Measurements from ENCODE around the gene SEC22A. TPM values are rescaled to one million over a fixed set of nuclear protein-coding genes. Genes with fewer than 3 reads are reported as not detected.

Gene SEC22A
- total RNA-seq, 2 experiments from 2014 or later: 19.1 to 21.6 TPM

DNA sequence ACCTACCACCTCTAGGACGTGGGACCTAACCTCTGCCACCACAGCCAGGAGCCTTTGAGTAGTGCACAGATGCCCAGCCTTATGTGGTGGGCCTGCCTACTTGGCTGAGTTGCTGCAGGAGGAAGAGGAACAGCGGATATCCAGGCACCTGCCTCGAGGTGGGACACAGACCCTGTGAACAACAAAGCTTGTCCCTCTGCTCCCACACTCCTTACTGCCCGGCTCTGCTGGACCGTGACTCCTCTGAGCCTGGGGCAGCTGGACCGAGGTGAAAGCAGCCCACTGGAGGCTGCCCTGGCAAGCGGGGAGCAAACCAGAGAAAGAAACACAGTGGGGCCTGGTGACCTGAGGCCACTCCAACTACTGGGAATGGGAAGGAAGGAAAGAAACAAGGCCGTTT is 97.8 kb downstream of the SEC22A start:
- POLR2A ChIA-PET: no interaction called here
- CTCF ChIA-PET: no interaction called here

DNA sequence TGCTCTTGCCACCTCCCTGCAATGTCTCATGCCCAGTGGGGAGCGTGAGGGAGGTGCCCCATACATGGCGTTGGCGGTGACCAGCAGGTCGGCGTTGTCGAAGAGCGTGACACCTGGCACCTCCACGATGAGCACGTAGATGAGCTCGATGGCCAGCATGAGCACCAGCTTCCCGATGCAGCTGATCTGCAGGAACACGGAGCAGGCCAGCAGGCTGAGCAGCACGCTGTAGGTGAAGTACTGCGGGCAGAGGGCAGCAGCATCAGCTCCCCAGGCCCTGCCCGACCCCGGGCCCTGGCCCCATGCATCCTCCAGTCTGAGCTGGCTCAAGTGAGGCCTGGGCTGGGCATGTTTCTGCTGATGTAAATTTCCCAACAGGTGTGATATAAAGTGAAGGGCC is 98.3 kb downstream of the SEC22A start:
- ChIA-PET POLR2A (no interaction called here), CTCF (interaction anchor here (0.9 kb wide), 1 partner anchor 14 kb away, joined by 3 read pairs; no protein-coding TSS in a partner anchor)

DNA sequence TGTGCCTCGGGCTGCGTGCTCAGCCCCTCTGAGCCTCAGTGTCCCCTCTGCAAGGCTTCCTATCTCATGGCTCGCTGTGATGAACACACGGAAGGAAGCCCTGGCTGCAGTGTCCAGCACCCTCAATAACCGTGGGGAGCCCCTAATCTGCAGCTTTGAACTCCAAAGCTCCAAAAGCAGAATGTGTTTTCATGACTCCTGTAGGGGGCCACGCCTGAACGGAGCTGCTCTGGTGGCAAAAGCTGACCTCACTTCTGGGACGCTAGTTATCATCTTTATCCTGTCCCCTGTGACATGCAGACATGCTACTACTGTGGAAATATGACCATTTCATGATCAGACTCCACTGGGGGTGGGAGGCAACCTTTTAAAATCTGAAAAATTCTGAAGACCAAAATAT is 98.8 kb downstream of the SEC22A start:
- POLR2A ChIA-PET: no interaction called here
- CTCF ChIA-PET: interaction anchor here (0.9 kb wide), 1 partner anchor 14 kb away, joined by 3 read pairs; no protein-coding TSS in a partner anchor

DNA sequence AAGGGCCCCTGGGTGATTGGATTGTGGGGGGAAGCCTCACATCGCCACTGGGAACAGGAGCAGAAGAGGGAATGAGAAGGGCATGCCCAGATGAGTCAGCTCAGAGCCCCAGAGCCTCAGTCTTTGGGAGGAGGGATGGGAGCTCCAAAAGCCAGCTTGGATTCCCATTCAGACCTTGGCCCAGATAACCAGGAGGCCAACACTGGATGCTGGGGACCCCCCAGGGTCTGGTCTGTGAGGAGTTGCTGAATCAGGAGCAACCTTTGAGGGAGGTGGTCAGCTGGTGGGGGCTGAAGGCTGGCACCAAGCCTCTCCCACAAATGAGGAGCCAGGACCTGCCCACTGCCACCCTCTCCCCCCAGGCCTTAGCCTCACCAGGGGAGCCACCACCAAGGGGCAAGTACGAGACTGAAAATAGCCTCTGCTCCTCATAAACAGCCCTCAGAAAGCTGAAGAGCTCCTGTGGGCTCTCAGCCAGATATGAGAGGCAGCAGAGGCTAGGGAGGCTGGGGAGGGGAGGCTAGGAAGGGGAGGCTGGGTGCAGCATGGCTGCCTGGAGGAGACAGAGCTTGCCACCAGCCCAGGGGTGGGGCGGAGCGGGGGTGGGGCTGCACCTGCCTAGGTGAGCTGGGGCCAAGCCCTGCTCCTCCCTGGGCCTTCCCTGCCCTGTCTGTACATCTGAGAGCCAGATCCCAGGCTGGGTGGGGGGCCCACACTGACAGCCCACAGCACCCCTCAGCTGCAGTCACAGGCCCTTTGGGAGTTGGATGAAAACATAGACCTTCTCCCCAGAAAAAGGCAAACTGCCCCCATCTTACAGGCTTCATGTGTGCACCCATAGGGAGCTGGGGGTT is 99.8 kb downstream of the SEC22A start:
- CTCF ChIA-PET: interaction anchor here (0.8 kb wide), 1 partner anchor 257 kb away, joined by 3 read pairs; no protein-coding TSS in a partner anchor

DNA sequence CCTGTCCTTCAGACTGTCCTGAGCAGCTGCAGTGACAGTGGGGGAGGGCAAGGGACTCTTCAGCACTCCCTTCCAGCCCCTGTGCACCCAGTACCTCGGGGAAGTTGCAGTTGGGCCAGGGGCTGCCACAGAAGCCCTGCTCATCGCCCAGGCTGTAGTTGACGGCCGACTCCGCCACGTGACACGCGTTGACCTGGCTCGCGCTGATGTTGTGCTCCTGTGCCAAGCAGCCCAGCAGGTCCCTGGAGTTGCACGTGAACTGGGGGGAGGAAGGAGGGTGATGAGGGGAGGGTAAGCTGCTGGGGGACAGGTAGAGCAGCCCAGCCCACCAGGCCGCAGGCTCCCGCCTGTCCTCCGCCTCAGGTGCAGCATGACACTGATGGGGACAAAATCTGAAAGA is 101.2 kb downstream of the SEC22A start:
- ChIA-PET CTCF (no interaction called here), POLR2A (no interaction called here)

More for the DNA sequence above, 99.8 kb downstream of the SEC22A start:
- POLR2A ChIA-PET: no interaction called here

DNA sequence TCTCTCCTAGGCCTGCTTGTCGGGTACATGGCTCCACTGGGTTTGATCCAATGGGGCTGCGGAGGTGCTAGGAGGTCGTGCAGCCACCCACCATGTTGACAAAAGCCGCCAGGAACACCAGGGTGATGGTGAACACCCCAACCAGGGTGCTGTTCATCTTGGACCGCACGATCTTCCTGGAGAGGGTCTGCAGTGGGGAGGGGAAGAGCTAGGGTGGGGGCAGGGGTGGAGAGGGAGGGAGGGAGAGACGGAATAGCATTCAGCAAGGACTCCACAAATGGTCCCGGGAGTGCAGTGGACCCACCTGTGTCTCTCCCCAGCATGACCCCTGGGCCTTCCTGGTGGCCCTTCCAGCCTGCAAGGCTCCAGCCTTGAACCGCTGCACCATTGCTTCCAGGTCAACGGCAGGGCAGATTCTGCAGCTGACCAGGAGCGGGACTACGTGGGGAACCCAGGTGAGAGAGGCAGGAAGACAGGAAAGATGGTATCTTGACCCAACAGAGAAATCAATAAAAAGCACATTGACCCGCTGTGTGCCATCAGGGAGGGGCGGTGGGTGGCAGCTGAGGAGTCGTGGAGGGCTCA is 102.3 kb downstream of the SEC22A start:
- ChIA-PET POLR2A (no interaction called here), CTCF (no interaction called here)

DNA sequence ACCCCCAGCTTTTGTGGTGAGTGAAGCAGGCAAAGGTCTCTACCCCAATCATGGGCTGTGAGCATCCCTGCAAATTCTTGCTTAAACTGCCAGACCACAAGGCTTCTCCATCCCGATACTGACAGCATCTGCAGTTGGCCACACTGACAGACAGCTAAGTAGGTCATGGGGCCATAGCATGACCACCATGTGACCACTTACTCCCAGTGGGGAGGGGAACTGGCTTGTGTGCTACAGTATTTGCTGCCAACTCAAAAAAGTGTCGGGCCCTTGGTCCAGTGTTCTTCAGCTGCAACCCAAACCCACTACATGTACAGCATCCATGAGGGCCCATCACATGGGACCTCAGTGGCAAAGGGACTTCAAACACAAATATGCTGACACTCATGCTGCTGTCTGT is 103.4 kb downstream of the SEC22A start:
- ChIA-PET CTCF (no interaction called here), POLR2A (no interaction called here)

DNA sequence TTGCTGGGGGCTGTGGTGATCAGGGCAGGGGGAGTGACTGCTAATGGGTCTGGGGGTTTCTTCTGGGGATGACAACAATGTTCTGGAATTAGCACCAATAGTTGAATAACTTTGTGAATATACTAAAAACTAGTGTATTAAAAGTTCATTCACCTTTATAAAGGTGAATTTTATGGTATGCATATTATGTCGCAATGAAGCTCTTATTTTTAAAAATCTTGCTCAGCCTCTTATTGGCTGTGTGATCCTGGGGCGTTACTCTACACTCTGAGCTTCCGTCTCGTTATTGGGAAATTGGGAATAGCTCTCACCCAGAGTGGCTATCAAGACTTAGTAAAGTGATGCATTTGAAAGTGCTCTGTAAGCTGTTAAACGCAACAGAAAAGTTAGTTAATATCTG is 105.3 kb downstream of the SEC22A start:
- ChIA-PET POLR2A (no interaction called here), CTCF (no interaction called here)

DNA sequence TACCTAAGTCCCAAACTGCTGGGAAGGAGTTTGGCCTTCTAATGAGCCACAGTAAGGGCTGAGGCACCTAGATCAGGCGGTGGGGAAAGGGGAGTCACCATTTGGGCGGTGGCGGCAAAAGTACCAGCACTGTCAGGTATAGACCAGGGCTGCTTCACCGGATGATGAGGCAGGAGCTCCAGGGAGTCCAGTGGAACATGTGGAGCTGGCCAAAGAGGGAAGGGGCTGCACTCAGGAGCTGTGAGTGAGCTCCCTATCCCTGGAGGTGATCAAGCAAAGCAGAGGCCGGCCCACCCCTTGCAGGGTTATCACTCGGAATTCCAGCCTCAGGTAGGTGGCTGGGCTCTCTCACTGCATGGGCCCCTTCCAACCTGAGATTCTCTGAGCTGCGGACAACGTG is 108.4 kb downstream of the SEC22A start:
- POLR2A ChIA-PET: no interaction called here
- CTCF ChIA-PET: no interaction called here

DNA sequence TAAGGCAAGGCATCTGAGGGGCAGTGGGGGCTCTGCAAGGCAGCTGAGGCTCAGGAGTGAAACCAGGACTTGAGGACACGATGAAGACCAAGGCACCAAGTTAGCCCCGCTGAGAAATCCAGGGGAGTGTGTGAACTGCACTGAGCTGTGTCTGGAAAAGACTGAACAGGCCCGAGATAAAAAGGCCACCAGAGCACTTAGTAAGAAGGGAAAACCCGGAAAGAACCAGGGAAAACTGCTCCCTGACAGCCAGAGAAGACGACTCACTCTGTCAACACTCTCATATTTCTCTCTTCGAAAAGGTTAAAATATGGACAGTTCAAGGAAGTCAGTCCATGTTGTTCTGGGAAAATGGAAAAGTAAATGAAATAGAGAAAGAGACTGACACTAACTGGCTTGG is 109.0 kb downstream of the SEC22A start:
- POLR2A ChIA-PET: no interaction called here
- CTCF ChIA-PET: no interaction called here

DNA sequence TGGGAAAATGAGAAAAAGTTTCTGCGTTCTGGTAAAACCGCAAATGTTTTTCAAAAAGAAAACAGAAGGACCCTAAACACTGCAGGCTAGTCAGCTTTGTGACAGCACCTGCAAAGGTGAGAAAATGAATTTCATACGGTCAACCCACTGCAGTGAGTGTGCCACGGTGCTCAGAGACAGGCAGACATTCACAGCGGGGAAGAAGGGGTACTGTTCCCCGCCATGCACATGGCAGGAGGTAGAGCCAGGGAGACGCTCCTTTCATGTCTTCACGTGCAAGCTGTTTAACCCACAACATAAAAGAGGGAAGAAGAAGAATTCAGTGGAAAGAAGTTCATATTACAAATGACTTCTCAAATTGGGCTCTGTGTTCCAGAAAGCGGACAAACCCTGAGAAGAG is 109.5 kb downstream of the SEC22A start:
- ChIA-PET POLR2A (no interaction called here), CTCF (no interaction called here)

DNA sequence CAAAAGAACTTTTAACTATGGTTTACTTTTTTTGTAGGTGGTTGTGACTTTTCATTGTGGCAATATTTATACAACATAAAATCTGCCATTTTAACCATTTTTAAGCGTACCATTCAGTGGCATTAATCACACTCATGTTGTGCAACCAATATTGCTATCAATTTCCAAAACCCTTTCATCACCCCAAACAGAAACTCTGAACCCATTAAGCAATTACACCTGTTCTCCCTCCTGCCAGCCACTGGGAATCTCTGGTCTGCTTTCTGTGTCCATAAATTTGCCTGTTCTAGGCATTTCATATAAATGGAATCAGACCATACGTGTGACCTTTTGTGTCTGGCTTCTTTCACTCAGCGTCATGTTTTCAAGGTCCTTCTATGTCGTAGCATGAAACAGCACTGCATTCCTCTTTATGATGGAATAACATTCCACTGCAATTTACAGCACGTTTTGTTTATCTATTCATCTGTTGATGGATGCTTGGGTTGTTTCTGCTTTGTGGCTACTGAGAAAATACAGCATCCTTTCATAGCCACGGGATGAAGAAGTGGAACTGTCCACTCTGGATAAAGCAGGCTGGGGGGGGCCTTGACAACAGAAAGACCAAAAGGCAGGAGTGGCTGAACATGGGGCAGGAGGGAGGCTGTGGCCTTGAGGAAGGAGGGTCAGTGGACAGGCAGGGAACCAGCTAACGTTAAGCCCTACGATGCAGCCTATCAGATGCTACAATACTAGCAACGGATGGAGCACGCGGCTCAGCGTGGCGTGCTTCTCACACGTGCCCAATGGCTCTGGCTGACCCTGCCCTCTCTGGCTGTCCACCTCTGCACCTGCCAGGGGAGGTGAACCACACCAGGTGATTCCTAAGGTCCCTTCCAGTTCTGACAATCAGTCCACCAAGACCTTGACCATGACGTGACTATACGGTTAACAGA is 110.9 kb downstream of the SEC22A start:
- POLR2A ChIA-PET: no interaction called here
- CTCF ChIA-PET: no interaction called here

DNA sequence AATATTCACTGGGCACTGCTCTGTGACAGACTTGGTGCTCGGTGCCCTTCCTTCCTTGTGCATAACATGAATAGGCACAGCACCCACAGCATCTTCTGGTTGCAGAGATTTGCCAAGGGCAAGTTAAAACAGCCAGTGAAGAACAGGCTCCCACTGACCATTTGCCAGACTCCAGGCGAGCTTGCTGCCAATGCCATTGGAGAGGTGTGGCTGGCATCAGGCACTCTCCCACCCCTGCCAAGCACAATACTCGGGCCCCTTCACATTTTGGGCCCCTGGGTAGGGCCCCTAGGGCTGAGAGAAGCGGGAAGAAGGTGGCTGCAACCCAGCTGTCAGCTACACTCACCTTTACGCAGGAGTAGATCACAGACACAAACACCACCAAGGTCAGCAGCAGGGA is 112.1 kb downstream of the SEC22A start:
- ChIA-PET POLR2A (interaction anchor here (0.6 kb wide), 1 partner anchor 342 kb away, joined by 3 read pairs; no protein-coding TSS in a partner anchor), CTCF (no interaction called here)

DNA sequence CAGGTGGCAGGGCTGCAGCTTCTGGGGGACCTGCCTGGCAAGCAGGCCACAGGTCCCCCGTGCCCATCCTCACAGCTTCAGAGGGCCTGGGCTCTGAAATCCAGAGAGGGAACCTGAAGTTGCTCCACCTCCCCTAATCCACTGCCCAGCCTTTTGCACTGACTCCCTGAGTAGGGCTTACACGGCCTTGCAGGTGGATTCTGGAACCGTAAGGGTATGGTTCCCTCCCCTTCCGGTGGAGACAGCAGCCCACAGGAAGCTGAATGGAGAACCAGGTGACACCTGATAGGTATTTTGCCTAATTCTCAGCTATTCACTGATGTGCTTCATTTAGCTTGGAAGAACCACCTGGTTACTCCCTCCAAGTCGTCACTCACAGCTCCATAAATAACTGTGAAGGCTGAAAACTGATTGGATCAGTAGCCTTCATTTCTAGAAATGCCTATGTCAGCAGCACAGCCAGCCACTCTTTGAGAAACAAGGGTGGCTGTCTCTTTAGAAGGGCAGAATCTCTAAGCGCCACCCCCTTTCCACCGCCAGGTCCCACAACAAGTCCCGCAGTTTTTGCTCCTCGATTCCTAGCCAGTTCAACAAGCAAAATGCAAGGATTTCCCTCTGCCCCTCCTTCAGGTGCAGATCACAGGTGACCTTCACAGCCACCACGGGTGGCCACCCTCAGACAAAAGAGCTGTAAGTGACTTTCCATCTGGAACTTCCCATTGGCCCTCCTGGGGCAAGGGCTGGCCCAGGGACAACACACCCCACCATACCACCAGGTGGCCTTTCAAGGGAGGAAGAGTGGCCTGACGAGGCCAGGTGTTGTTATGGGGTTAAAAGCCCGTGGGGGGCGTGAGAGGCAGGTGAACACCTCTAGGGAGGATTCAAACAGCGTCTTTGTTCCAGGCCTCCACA is 112.9 kb downstream of the SEC22A start:
- POLR2A ChIA-PET: interaction anchor here (0.6 kb wide), 1 partner anchor 343 kb away, joined by 3 read pairs; no protein-coding TSS in a partner anchor
- CTCF ChIA-PET: interaction anchor here (0.6 kb wide), 1 partner anchor 54 kb away, joined by 3 read pairs; no protein-coding TSS in a partner anchor

DNA sequence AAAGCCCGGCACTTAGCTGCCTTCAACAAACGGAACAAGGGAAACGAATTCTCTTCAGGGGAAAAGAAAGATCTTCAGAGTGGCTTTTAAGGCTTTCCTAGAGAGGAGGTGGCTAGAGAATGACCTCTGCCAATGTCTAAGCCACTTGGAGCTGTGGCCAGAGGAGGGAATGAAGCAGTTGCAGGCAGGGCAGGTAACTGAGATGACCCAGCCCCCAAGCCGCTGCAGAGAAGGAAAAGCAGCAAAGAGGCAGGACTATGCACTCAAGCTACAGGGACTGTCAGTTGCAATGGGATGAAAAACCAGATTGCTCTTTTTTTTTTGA is 113.5 kb downstream of the SEC22A start:
- POLR2A ChIA-PET: no interaction called here
- CTCF ChIA-PET: no interaction called here

DNA sequence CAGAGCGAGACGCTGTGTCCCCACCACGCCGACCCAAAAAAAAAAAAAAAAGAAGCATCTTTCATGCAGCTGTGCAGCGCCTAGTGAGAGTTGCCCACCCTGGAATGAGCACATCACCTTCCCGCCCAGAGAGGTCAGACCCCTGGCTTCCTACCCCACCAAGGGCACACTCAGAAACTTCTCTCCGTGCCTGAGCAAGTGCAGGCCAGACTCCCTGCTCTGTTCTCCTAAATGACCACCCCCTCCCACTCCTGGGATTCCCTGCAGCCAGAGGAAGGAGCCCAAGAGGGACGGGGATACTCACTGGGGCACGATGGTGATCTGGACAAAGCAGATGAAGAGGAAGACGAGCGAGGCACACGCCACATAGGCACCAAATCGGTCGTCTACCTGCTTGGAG is 116.0 kb downstream of the SEC22A start:
- ChIA-PET CTCF (interaction anchor here (1.3 kb wide), 1 partner anchor 12 kb away, joined by 4 read pairs; no protein-coding TSS in a partner anchor), POLR2A (no interaction called here)

DNA sequence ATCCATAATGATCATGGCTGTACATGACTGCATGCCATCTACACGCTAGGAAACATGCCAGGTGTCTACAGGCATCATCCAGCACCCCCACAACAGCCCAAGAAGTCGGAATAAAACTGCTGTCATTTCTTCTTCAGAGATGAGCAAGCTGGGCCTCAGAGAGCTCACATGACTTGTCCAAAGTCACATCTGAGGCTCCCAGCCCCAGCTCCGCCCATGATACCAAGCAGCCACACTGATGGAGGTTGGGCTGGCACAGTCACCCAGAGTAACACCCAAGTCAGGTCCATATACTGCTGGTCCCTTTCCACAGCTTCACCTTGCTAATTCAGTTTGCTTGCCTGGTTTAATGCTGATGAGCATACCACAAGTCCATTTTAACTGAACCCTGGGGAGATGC is 116.6 kb downstream of the SEC22A start:
- CTCF ChIA-PET: interaction anchor here (1.3 kb wide), 1 partner anchor 11 kb away, joined by 4 read pairs; no protein-coding TSS in a partner anchor
- POLR2A ChIA-PET: no interaction called here

DNA sequence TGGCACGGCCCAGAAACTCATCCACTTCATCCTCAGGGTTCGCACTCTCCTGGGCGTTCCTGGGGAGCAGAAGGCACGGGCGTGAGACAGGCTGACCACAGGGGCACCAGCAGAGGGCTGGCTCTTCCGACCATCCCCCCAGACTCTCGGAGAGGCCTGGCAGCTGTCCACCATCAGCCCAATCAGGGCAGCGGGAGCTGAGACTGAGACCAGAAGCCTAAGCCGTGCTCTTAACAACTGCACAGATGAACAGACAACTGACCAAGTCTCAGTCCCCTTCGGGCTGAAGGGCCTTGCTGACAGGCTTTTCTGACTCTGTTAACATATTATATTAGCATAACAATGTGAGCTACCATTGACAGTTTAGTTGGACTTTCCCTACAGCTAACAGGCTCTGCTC is 118.0 kb downstream of the SEC22A start:
- ChIA-PET CTCF (interaction anchor here (1.1 kb wide), 1 partner anchor 10 kb away, joined by 3 read pairs; no protein-coding TSS in a partner anchor), POLR2A (no interaction called here)

DNA sequence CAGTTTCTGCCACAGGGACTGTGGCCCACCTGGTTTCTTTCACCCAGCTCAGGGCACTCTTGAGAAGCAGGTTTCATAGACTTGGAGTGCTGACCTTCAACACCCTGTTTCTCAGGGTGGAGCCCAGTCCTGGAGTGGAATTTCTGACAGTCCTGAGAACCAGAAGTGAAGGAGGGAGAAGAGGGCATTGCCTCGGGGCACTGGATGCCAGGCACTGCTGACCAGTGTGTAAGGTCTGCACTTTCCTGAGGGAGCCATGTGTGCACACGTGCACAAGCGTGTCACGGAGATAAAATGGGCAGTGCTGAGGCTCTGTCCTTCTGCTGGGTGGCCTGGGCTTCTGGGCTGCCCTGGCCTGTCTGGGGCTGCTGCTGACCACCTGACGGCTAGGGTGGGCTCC is 118.5 kb downstream of the SEC22A start:
- ChIA-PET CTCF (interaction anchor here (1.1 kb wide), 1 partner anchor 9 kb away, joined by 3 read pairs; no protein-coding TSS in a partner anchor), POLR2A (no interaction called here)

Measured in activated CD8-positive, alpha-beta memory T cell treated with anti-CD3 and anti-CD28 coated beads for 36 hours (primary cell).